ENCODE results near the gene COL23A1. TPM values are rescaled to one million over a fixed set of nuclear protein-coding genes. Genes with fewer than 3 reads are reported as not detected.
"Not testable (repeated sequence)": the region's sequence is repeated elsewhere in the genome, so short reads cannot be mapped to it uniquely, and the experiment has no call there.

The COL23A1 gene
- total and polyA plus RNA-seq, 8 donors: 0.52 to 9.5 (median 7.5) TPM

DNA sequence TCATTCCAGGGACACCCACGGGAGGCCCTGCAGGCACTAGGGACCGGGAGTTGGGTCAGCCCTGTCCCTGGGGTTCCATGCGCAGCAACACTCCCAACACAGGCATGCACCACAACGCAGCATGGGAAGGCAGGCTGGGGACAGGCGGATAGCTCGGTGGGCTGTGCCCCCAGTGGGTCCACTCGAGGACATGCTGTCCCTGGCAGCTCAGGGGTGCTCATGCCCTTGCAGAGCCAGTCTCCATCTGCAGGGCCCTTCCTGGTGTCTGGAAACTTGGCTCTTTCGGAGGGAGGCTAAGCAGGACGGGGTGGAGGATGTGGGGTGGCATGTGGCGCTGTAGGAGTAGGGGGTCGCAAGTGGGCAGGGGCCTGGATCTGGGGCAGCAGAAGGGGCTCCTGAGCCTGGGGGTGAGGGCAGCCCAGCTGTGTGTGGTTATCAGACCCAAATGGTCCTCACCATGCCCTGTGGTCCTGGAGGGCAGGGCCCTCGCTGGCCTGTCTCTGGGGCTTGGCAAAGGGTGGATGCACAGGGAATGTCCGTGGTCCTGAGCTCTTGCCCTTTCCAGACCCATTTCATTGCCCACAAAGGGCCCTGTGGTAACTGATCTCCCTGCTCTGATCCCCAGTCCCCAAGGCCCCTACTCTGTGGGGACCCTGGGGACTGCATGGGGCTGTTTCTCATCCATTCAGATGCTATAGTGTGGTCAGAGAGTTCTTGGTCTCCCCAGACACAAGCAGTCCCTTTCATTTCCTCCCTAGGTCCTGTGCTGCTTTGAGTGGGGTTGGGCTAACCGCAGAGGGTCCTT is 267.3 kb downstream of the COL23A1 start:
- H3K36me3 ChIP-seq: no peaks in the 10 kb centered on the region
- DNase-seq (peak in 2 of 4 donors; percentile 22 to 69), ATAC-seq (no peak)

GRCh38 chr5:178320281-178320855 is 269.8 kb downstream of the COL23A1 start:
- TF ChIP-seq, protein P1, sequence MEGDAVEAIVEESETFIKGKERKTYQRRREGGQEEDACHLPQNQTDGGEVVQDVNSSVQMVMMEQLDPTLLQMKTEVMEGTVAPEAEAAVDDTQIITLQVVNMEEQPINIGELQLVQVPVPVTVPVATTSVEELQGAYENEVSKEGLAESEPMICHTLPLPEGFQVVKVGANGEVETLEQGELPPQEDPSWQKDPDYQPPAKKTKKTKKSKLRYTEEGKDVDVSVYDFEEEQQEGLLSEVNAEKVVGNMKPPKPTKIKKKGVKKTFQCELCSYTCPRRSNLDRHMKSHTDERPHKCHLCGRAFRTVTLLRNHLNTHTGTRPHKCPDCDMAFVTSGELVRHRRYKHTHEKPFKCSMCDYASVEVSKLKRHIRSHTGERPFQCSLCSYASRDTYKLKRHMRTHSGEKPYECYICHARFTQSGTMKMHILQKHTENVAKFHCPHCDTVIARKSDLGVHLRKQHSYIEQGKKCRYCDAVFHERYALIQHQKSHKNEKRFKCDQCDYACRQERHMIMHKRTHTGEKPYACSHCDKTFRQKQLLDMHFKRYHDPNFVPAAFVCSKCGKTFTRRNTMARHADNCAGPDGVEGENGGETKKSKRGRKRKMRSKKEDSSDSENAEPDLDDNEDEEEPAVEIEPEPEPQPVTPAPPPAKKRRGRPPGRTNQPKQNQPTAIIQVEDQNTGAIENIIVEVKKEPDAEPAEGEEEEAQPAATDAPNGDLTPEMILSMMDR (IDR thresholded peaks at IDR 0.05): no peak
- Histone ChIP-seq H3K36me3 (no peaks in the 10 kb centered on the region), H3K27me3 (peaks cover 0 to 23% of the 10 kb centered on the region in 2 donors), H3K27ac (no peak overlapping the region), H3K4me3 (no peak overlapping the region), H3K9me3 (no peaks in the 10 kb centered on the region), H3K4me1 (peaks cover 0 to 3% of the 10 kb centered on the region in 2 donors)
- ATAC-seq (no peak), DNase-seq (peak in 2 of 4 donors; percentile 30 to 49)
- intact Hi-C loops (cut with DNase I): no loop called here

More for the DNA sequence above, 267.3 kb downstream of the COL23A1 start:
- intact Hi-C loops (cut with DNase I): no loop called here
- Histone ChIP-seq H3K9me3 (no peaks in the 10 kb centered on the region), H3K4me1 (peaks cover 0 to 5% of the 10 kb centered on the region in 2 donors), H3K27ac (no peak overlapping the region), H3K27me3 (peaks cover 0 to 23% of the 10 kb centered on the region in 2 donors), H3K4me3 (no peak overlapping the region)
- TF ChIP-seq, protein P1 (IDR thresholded peaks at IDR 0.05): no peak

- peak in 2 of 4 donors; percentile 22 to 75 for DNase-seq
- Histone ChIP-seq H3K27ac (no peak overlapping the region), H3K36me3 (no peaks in the 10 kb centered on the region), H3K4me1 (peaks cover 0 to 3% of the 10 kb centered on the region in 2 donors), H3K27me3 (peaks cover 0 to 16% of the 10 kb centered on the region in 2 donors), H3K9me3 (no peaks in the 10 kb centered on the region), H3K4me3 (no peak overlapping the region)
- ATAC-seq: no peak
- TF ChIP-seq, protein P1 (IDR thresholded peaks at IDR 0.05): no peak
- intact Hi-C loops (cut with DNase I): no loop called here
Observed at GRCh38 chr5:178319541-178320041, 270.6 kb downstream of the COL23A1 start.

GRCh38 chr5:178318893-178319292 is 271.3 kb downstream of the COL23A1 start:
- Histone ChIP-seq H3K36me3 (no peaks in the 10 kb centered on the region), H3K27ac (no peak overlapping the region), H3K27me3 (peaks cover 0 to 9% of the 10 kb centered on the region in 2 donors), H3K4me3 (no peak overlapping the region), H3K9me3 (no peaks in the 10 kb centered on the region), H3K4me1 (peaks cover 0 to 3% of the 10 kb centered on the region in 2 donors)
- DNase-seq (peak in 2 of 4 donors; percentile 13 to 27), ATAC-seq (no peak)
- intact Hi-C loops (cut with DNase I): no loop called here
- TF ChIP-seq, protein P1 (IDR thresholded peaks at IDR 0.05): no peak

DNA sequence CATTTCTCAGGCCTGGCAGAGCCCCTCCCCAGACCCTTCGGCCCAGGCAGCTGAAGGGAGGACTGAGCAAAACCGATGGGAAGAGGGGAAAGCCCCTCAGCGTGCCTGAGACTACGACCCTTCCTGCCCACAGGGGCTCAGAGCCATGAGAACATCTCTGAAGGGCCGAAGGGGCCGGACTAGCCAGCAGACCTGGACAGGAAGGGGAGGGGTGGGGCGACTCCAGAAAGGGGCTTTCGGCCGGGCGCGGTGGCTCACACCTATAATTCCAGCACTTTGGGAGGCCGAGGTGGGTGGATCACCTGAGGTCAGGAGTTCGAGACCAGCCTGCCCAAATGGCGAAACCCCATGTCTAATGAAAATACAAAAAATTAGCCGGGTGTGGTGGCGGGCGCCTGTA is 271.8 kb downstream of the COL23A1 start:
- Histone ChIP-seq H3K4me3 (no peak overlapping the region), H3K36me3 (no peaks in the 10 kb centered on the region), H3K4me1 (peaks cover 0 to 3% of the 10 kb centered on the region in 2 donors), H3K27ac (no peak overlapping the region), H3K27me3 (peaks cover 0 to 4% of the 10 kb centered on the region in 2 donors), H3K9me3 (no peaks in the 10 kb centered on the region)
- DNase-seq (peak in 2 of 4 donors; percentile 21 to 72), ATAC-seq (no peak)
- intact Hi-C loops (cut with DNase I): no loop called here
- TF ChIP-seq, protein P1 (IDR thresholded peaks at IDR 0.05): no peak

DNA sequence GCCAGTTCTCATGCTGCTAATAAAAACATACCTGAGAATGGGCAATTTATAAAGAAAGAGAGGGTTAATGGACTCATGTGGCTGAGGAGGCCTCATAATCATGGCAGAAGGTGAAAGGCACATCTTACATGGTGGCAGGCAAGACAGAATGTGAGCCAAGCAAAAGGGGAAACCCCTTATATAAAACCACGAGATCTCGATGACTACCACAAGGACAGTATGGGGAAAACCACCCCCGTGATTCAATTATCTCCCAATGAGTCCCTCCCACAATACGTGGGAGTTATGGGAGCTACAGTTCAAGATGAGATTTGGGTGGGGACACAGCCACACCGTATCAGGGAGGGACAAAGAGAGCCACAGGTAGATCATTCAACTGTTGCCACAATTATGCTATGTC is 272.5 kb downstream of the COL23A1 start:
- H3K4me3 ChIP-seq; H3K27ac ChIP-seq; H3K4me1 ChIP-seq; H3K9me3 ChIP-seq; H3K36me3 ChIP-seq; ATAC-seq; DNase-seq; H3K27me3 ChIP-seq; intact Hi-C loops (cut with DNase I): not testable (repeated sequence)
